ENCODE data around the gene SLC12A5.

The SLC12A5 gene

GRCh38 chr20:46006964-46007363 lies 22.1 kb upstream of the SLC12A5 start:
- DNase-seq (ENCODE audit: low spot score) = no peak

GRCh38 chr20:46007671-46008070 lies 21.3 kb upstream of the SLC12A5 start:
- DNase-seq (ENCODE audit: low spot score) = no peak

- DNase-seq (ENCODE audit: low spot score) = no peak
Measured at GRCh38 chr20:46009816-46010215, 19.2 kb upstream of the SLC12A5 start.

- DNase-seq (ENCODE audit: low spot score) = no peak
Measured at GRCh38 chr20:46010491-46011391, 18.3 kb upstream of the SLC12A5 start.

- peak; percentile 58 for DNase-seq (ENCODE audit: low spot score)
Measured at GRCh38 chr20:46011631-46012482, 17.2 kb upstream of the SLC12A5 start.

DNA sequence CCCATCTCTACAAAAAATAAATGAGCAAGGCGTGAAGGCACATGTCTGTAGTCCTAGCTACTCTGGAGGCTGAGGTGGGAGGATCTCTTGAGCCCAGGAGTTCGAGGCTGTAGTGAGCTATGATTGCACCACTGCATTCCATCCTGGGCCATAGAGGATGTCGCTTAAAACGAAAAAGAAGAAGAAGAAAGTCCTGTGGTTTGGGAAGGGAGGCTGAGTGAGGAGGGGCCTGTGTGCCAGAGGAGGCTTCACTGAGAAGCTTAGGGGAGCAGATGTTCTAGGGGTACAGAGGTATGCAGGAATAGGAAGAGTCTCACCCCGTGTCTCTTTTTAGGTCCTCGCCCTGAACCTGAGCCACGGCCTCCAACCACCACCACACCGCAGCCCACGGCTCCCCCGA lies 16.1 kb upstream of the SLC12A5 start:
- no peak for DNase-seq (ENCODE audit: low spot score)

- DNase-seq (ENCODE audit: low spot score) = no peak
Measured at GRCh38 chr20:46013322-46013828, 15.6 kb upstream of the SLC12A5 start.

- peak; percentile 81 for DNase-seq (ENCODE audit: low spot score)
Measured at GRCh38 chr20:46013829-46014516, 15.0 kb upstream of the SLC12A5 start.

GRCh38 chr20:46014517-46015396 lies 14.3 kb upstream of the SLC12A5 start:
- no peak for DNase-seq (ENCODE audit: low spot score)

DNA sequence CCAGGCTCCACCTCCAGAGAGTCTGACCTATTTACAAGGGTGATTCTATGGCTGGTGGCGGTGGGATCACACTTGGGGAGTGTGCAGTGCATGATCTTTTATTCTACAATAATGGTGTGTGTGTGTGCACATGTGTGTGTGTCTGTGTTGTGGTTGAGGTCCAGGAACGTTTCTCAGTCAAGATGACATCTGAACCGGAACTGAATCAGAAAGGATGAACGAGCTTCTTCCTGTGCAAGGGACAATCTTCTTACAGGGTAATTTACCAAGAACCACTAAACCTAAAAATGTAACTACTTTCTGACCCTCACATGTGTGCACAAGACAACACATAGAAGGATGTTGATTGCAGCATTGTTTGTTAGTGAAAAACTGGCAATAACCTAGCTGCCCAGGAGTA lies 11.7 kb upstream of the SLC12A5 start:
- no peak for DNase-seq (ENCODE audit: low spot score)

DNA sequence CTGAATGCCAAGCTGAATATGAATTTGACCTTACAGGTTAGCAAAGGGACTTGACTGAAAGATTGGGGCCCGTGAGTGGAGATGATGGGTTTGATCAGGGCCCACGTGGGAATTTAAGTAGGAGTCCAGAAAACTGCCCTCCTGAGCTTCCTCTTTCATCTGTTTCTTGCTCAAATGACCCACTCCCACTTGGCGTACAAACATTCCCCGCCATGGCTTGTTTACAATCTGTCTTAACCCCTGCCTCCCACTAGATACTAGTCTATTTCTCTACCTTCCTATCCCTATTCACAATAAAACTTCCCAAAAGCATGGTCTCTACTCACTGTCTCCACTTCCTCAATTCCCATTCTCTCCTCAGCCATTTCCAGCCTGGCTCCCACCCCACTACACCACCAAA lies 10.9 kb upstream of the SLC12A5 start:
- DNase-seq (ENCODE audit: low spot score) = no peak

DNA sequence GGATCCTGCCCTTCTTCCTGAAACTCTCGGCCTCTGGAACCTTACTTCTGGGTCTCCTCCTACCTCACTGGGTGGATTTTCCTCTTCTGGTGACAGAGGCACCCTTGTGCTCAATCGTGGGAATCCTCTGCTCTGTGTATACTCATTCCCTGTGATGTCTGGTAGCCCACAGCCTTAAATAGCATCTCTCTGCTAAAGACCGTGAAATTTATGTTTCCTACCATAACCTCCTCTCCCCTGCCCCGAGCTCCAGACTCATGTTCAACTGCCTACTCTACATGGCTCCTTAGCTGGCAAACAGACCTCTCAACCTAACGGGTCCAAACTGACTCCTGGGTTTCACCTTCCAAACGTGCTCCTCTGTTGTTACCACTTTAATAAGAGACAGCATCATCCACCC lies 10.4 kb upstream of the SLC12A5 start:
- DNase-seq (ENCODE audit: low spot score) = no peak

DNA sequence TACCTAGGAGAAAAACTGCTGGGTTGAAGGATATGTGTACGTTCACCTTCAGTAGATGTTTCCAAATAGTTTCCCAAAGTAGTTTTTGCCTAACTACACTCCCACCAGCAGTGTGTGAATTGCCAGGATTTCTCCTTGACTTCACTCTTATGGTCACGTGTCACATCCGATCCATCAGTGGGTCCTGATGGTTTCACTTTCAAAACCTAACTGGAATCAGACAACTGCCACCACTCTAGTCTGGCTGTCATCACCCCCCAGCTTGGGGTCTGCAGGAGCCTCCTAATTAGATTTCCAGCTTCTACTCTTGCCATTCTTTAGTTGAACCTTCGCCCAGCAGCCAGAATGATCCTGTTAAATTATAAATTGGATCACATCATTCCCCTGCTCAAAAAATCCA lies 8.5 kb upstream of the SLC12A5 start:
- no peak for DNase-seq (ENCODE audit: low spot score)

DNA sequence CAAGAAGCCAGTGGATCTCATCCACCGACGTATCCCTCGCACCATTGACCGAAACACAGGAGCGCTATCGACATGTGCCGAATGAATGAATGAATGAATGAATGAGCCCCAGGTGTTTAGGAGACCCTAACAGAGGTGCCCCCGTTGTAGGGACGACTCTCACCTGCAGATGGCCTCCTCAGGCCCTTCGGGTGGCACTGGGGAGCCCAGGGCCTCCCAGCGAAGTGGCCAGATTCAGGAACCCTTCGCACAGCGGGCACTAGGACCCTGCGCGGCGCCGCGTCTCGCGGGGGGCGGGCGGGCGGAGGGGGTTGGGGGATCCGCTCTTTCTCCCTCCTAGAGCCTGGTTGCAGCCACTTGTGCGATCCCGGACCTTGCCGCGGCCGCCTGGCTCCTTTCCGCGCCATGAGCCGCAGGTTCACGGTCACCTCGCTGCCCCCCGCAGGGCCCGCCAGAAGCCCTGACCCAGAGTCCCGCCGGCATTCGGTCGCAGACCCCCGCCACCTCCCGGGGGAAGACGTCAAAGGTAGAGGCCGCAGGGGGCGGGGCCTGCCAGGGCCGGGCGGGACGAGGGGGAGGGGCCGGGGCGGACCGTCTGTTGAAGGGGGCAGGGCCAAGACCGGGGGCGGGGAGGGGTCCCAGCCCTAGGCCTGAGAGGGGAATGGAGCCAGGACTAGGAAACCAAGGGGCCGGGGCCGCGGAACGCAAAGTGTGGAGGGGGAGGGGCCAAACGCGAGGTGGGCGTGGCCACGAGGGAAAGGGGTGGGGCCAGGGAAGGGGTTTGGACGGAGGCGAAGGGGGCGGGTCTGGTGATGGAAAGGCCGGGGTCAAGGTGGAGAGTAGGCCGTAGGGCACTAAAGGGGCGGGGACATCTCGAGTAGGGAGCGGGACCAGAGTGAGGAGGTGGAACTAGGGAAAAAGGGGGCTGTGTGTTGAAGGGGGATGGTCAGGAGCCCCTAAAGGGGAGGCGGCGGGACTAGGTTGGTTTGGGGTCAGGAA lies 7.4 kb upstream of the SLC12A5 start:
- peak; percentile 98 for DNase-seq (ENCODE audit: low spot score)

GRCh38 chr20:46022411-46023147 lies 6.4 kb upstream of the SLC12A5 start:
- peak; percentile 80 for DNase-seq (ENCODE audit: low spot score)

- no peak for DNase-seq (ENCODE audit: low spot score)
Measured at GRCh38 chr20:46023148-46023484, 5.9 kb upstream of the SLC12A5 start.

DNA sequence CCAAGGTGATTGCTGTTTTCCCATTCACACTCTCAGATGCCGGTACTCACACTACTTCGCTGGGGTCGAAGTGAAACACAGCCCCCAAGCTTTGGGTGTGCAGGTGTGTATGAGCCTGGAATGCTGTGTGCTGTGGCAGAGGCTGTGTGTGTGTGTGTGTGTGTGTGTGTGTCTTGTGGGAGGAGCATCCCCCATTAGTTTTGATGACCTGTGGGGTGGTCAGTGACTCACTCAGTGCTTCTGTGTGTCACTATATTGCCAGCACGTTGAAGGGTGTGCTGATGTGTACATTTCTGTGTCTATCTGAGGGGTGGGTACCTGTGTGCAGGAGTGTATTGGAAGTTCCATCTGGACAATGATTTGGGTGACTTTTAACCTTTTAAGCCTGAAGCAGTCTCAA lies 5.0 kb upstream of the SLC12A5 start:
- DNase-seq (ENCODE audit: low spot score) = no peak

GRCh38 chr20:46025376-46025783 lies 3.6 kb upstream of the SLC12A5 start:
- no peak for DNase-seq (ENCODE audit: low spot score)

- peak; percentile 70 for DNase-seq (ENCODE audit: low spot score)
Measured at GRCh38 chr20:46027245-46027853, 1.7 kb upstream of the SLC12A5 start.

Data from ecto neural progenitor cell (in vitro differentiated cells).